ENCODE results near the gene RPP38. TPM values are rescaled to one million over a fixed set of nuclear protein-coding genes. Genes with fewer than 3 reads are reported as not detected.

Gene RPP38
- total RNA-seq, 1 donor from 2014 or later: 16.9 TPM

DNA sequence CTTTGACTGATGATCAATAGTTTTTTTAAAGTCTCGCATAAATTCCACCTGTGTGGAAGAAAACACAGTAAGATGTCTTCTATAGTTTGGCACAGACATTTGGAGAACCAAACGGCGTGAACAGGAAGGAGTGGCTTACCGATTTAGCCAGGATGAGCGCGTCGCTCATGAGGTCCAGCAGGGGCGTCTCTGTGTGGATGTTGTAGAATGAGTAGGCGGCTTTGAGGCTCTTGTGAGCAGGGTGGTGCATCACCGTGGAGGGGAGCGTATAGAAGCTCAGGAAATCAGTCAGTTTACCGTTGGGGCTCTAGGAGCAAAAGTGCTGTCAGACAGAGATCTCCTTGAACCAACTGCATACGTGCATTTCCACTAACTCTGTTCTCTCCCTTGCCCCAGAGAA lies 15.5 kb downstream of the RPP38 start:
- Histone ChIP-seq H3K27me3 (ENCODE audit: low read depth) (no peaks in the 10 kb centered on the region), H3K4me1 (no peaks in the 10 kb centered on the region), H3K4me3 (no peak overlapping the region), H3K36me3 (peaks cover 62% of the 10 kb centered on the region), H3K27ac (no peak overlapping the region), H3K9me3 (no peaks in the 10 kb centered on the region)
- no peak for ATAC-seq
- TF ChIP-seq, protein P1, sequence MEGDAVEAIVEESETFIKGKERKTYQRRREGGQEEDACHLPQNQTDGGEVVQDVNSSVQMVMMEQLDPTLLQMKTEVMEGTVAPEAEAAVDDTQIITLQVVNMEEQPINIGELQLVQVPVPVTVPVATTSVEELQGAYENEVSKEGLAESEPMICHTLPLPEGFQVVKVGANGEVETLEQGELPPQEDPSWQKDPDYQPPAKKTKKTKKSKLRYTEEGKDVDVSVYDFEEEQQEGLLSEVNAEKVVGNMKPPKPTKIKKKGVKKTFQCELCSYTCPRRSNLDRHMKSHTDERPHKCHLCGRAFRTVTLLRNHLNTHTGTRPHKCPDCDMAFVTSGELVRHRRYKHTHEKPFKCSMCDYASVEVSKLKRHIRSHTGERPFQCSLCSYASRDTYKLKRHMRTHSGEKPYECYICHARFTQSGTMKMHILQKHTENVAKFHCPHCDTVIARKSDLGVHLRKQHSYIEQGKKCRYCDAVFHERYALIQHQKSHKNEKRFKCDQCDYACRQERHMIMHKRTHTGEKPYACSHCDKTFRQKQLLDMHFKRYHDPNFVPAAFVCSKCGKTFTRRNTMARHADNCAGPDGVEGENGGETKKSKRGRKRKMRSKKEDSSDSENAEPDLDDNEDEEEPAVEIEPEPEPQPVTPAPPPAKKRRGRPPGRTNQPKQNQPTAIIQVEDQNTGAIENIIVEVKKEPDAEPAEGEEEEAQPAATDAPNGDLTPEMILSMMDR (IDR thresholded peaks at IDR 0.05): no peak
- DNase-seq: no peak
- intact Hi-C loops (cut with DNase I): no loop called here

DNA sequence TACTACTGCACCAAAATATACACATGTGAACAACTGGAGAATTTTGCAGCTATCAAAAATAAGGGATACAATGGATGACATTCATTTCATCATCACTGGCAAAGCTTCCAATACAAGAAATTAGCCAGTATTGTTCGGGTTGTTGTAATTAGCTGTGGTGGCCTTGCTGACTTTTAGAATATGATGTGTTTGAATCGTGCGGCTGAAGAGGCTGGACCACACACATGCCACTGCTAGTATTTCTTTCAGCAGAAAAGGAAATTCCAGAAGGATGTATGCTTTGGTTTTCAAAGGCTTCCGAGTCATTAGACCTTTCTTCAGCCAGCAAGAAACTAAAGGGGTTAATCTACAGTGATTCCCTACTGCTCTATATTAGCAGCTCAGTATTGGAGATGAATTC lies 16.6 kb downstream of the RPP38 start:
- Histone ChIP-seq H3K36me3 (peaks cover 56% of the 10 kb centered on the region), H3K9me3 (no peaks in the 10 kb centered on the region), H3K4me3 (no peak overlapping the region), H3K4me1 (no peaks in the 10 kb centered on the region), H3K27me3 (ENCODE audit: low read depth) (no peaks in the 10 kb centered on the region), H3K27ac (no peak overlapping the region)
- intact Hi-C loops (cut with DNase I): no loop called here
- no peak for ATAC-seq
- DNase-seq: no peak
- TF ChIP-seq, protein P1 (IDR thresholded peaks at IDR 0.05): no peak

DNA sequence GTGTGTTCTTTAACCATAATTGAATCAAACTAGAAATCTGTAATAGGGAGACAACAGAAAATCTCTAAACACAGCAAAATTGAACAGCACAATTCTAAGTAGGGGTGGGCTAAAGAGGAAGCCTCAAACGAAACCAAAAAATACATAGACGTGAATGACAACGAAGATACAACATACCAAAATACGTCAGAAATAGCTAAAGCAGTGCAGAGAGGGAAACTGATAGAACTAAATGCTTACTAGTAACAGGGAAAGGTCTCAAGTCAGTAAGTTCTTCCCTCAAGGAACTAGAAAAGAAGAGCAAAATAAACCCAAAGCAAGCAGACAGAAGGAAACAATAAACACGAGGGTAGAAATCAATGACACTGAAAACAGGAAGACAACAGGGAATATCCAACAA lies 19.1 kb downstream of the RPP38 start:
- no peak for DNase-seq
- no peak for ATAC-seq
- Histone ChIP-seq H3K36me3 (peaks cover 50% of the 10 kb centered on the region), H3K27me3 (ENCODE audit: low read depth) (no peaks in the 10 kb centered on the region), H3K4me1 (no peaks in the 10 kb centered on the region), H3K4me3 (no peak overlapping the region), H3K27ac (no peak overlapping the region), H3K9me3 (no peaks in the 10 kb centered on the region)
- intact Hi-C loops (cut with DNase I): no loop called here
- TF ChIP-seq, protein P1 (IDR thresholded peaks at IDR 0.05): no peak

DNA sequence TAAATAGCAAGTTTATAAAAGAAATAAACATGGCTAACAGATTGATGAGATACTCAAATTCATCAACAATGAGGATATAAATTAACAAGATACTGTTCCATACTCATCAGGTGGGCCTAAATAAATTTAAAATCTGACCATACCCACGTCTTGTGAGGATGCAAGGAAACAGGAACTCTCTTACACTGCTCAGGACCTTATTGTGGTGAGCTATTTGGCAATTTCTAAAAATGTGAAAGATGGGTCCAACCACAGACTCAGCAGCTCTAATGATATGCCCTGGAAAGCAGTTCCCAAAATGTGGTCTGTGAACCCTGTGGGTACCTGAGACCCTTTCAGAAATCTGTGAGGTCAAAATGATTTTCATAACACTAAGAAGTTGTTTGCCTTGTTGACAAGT lies 21.5 kb downstream of the RPP38 start:
- Histone ChIP-seq H3K36me3 (peaks cover 40% of the 10 kb centered on the region), H3K4me1 (no peaks in the 10 kb centered on the region), H3K4me3 (no peak overlapping the region), H3K27me3 (ENCODE audit: low read depth) (no peaks in the 10 kb centered on the region), H3K9me3 (no peaks in the 10 kb centered on the region), H3K27ac (no peak overlapping the region)
- ATAC-seq (no peak), DNase-seq (no peak)
- intact Hi-C loops (cut with DNase I): no loop called here
- TF ChIP-seq, protein P1 (IDR thresholded peaks at IDR 0.05): no peak

DNA sequence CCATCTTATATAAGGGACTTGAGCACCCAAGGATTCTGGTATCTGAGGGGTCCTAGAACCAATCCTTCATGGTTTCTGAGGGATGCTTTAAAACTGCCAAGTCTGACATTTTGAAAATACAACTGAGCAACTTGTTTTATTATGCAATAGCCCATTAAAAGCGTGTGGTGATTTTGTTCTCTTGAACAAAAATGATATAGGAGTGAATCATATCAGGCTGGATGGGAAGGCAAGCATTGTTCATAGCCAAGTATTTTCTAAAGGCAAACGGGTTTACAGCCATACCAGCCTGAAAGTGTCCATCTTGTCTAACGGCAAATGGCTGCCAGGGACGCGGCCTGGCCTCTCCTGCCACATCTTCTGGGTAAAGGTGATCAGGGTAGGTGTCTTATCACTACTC lies 23.4 kb downstream of the RPP38 start:
- Histone ChIP-seq H3K4me1 (no peaks in the 10 kb centered on the region), H3K36me3 (peaks cover 28% of the 10 kb centered on the region), H3K27ac (no peak overlapping the region), H3K9me3 (no peaks in the 10 kb centered on the region), H3K4me3 (no peak overlapping the region), H3K27me3 (ENCODE audit: low read depth) (no peaks in the 10 kb centered on the region)
- DNase-seq (no peak), ATAC-seq (no peak)
- TF ChIP-seq, protein P1 (IDR thresholded peaks at IDR 0.05): no peak
- intact Hi-C loops (cut with DNase I): no loop called here

DNA sequence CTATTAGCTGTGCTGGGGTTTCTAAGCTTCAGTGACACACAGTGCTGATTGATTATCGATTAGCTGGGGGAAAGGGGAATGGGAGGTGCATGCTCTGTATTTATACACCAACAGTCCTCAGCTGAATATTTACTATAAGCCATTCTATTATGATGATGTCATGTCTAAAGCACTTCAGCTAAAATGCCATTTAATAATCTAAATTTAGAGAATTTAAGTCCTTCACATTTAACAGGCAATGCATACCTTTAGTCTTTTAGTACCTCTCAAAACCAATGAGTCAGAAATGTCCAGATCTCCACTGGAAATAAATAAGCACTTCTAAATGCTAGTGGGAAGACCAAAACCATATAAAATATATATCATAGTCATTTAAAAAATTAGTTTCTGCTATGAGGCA lies 24.6 kb downstream of the RPP38 start:
- H3K27ac ChIP-seq: no peak overlapping the region
- intact Hi-C loops (cut with DNase I): no loop called here
- DNase-seq (no peak), ATAC-seq (no peak)
- H3K36me3 ChIP-seq: peaks cover 33% of the 10 kb centered on the region
- H3K9me3 ChIP-seq: no peaks in the 10 kb centered on the region
- TF ChIP-seq, protein P1 (IDR thresholded peaks at IDR 0.05): no peak
- no peaks in the 10 kb centered on the region for H3K27me3 ChIP-seq (ENCODE audit: low read depth)
- no peaks in the 10 kb centered on the region for H3K4me1 ChIP-seq
- no peak overlapping the region for H3K4me3 ChIP-seq

Measured in lower lobe of right lung (tissue), 2 donors.